Mononuclear cell (primary cell): Measurements from ENCODE around the gene P2RY8. TPM values are rescaled to one million over a fixed set of nuclear protein-coding genes. Genes with fewer than 3 reads are reported as not detected.

Source experiments
- H3K27me3 ChIP-seq: 2 replicates; pipeline ENCODE4 v1.6.0; 2011; ENCODE audit warnings: low read length, control low read depth; ENCODE audit not compliant: insufficient read depth
- H3K4me1 ChIP-seq: 2 replicates; pipeline ENCODE4 v1.5.1; 2011; ENCODE audit warnings: mild to moderate bottlenecking, low read length, control low read depth; ENCODE audit not compliant: insufficient read depth
- H3K4me3 ChIP-seq: 2 replicates; pipeline ENCODE4 v1.5.1; 2011; ENCODE audit warnings: mild to moderate bottlenecking, low read length, moderate library complexity
- H3K9me3 ChIP-seq: 2 replicates; pipeline ENCODE4 v1.5.1; 2011; ENCODE audit warnings: low read depth, mild to moderate bottlenecking, control low read depth, low read length
- total RNA-seq: library from RNA; depleted of rRNA; stranded (reverse); fragments of >200 nt; gene quantifications from one replicate; pipeline ENCODE4 v1.2.3, GENCODE V29; 2012

The P2RY8 gene
- total RNA-seq, 1 donor: 75.1 TPM

- no peaks in the 10 kb centered on the region for H3K27me3 ChIP-seq
- H3K4me1 ChIP-seq: no peaks in the 10 kb centered on the region
- no peaks in the 10 kb centered on the region for H3K9me3 ChIP-seq
- no peak overlapping the region for H3K4me3 ChIP-seq
These were observed 114.9 kb downstream of the P2RY8 start for GRCh38 chrX:1422135-1422465.

- Histone ChIP-seq H3K4me1 (no peaks in the 10 kb centered on the region), H3K27me3 (no peaks in the 10 kb centered on the region), H3K9me3 (no peaks in the 10 kb centered on the region), H3K4me3 (no peak overlapping the region)
These were observed 115.4 kb downstream of the P2RY8 start for GRCh38 chrX:1421433-1422134.

- no peaks in the 10 kb centered on the region for H3K4me1 ChIP-seq
- H3K27me3 ChIP-seq: no peaks in the 10 kb centered on the region
- no peaks in the 10 kb centered on the region for H3K9me3 ChIP-seq
- no peak overlapping the region for H3K4me3 ChIP-seq
These were observed 116.6 kb downstream of the P2RY8 start for GRCh38 chrX:1420371-1420770.

- H3K4me3 ChIP-seq: no peak overlapping the region
- H3K4me1 ChIP-seq: no peaks in the 10 kb centered on the region
- no peaks in the 10 kb centered on the region for H3K27me3 ChIP-seq
- H3K9me3 ChIP-seq: no peaks in the 10 kb centered on the region
These were observed 117.2 kb downstream of the P2RY8 start for GRCh38 chrX:1419545-1420355.

GRCh38 chrX:1418901-1419544 lies 118.0 kb downstream of the P2RY8 start:
- no peaks in the 10 kb centered on the region for H3K4me1 ChIP-seq
- no peaks in the 10 kb centered on the region for H3K9me3 ChIP-seq

GRCh38 chrX:1417921-1418771 lies 118.8 kb downstream of the P2RY8 start:
- H3K27me3 ChIP-seq: no peaks in the 10 kb centered on the region
- H3K9me3 ChIP-seq: no peaks in the 10 kb centered on the region
- H3K4me3 ChIP-seq: no peak overlapping the region
- no peaks in the 10 kb centered on the region for H3K4me1 ChIP-seq

More at GRCh38 chrX:1418901-1419544, 118.0 kb downstream of the P2RY8 start:
- H3K27me3 ChIP-seq: no peaks in the 10 kb centered on the region
- no peak overlapping the region for H3K4me3 ChIP-seq

GRCh38 chrX:1416965-1417760 lies 119.8 kb downstream of the P2RY8 start:
- Histone ChIP-seq H3K4me1 (no peaks in the 10 kb centered on the region), H3K4me3 (no peak overlapping the region), H3K27me3 (no peaks in the 10 kb centered on the region), H3K9me3 (no peaks in the 10 kb centered on the region)

- Histone ChIP-seq H3K27me3 (no peaks in the 10 kb centered on the region), H3K4me1 (no peaks in the 10 kb centered on the region), H3K4me3 (no peak overlapping the region), H3K9me3 (no peaks in the 10 kb centered on the region)
These were observed 120.6 kb downstream of the P2RY8 start for GRCh38 chrX:1416327-1416784.

Other genes starting within 250 kb of the P2RY8 start
- 13.2 TPM for gene IL3RA, start 200.4 kb downstream of the P2RY8 start, total RNA-seq
- gene SLC25A6, start 145.1 kb downstream of the P2RY8 start, total RNA-seq: 315 TPM
- 12.7 TPM for gene ASMTL, start 84.3 kb downstream of the P2RY8 start, total RNA-seq
- 73.0 TPM for gene AKAP17A, start 54.4 kb upstream of the P2RY8 start, total RNA-seq
- gene ASMT, start 77.9 kb upstream of the P2RY8 start, total RNA-seq: 0.73 TPM